ENCODE measurements around the gene MMP2. TPM values are rescaled to one million over a fixed set of nuclear protein-coding genes. Genes with fewer than 3 reads are reported as not detected.

MMP2 gene
- total RNA-seq, 1 donor from 2014 or later: 1,246 TPM

- Mint-ChIP-seq H3K27me3 (ENCODE audit: low read depth, unreplicated experiment) (peaks cover 22% of the 10 kb centered on the region), H3K27ac (ENCODE audit: unreplicated experiment) (no peak overlapping the region), H3K4me1 (ENCODE audit: low read depth, unreplicated experiment) (peaks cover 3% of the 10 kb centered on the region), H3K9me3 (ENCODE audit: unreplicated experiment) (no peaks in the 10 kb centered on the region), H3K4me3 (ENCODE audit: unreplicated experiment) (no peak overlapping the region), H3K36me3 (ENCODE audit: low read depth, unreplicated experiment) (no peaks in the 10 kb centered on the region)
- no peaks in the 10 kb centered on the region for H4K20me1 ChIP-seq (ENCODE audit: insufficient read depth, low read length)
- H3K79me2 ChIP-seq (ENCODE audit: insufficient read depth, low read length): no peaks in the 10 kb centered on the region
- FAIRE-seq: no peak
- no peaks in the 10 kb centered on the region for H3K36me3 ChIP-seq (ENCODE audit: insufficient read depth, low read length)
- H3K4me2 ChIP-seq (ENCODE audit: low read length): no peak overlapping the region
- no peak for DNase-seq (ENCODE audit: low read depth)
- no peaks in the 10 kb centered on the region for H3K27me3 ChIP-seq (ENCODE audit: insufficient read depth, low read length)
- H2AFZ ChIP-seq (ENCODE audit: low read depth, low read length): no peak overlapping the region
- no peak overlapping the region for H3K27ac ChIP-seq (ENCODE audit: low read depth, low read length)
- H3K4me3 ChIP-seq (ENCODE audit: insufficient read depth, low read depth, low read length): no peak overlapping the region
- no peak overlapping the region for H3K9ac ChIP-seq (ENCODE audit: low read length)
- TF ChIP-seq CTCF (IDR thresholded peaks at IDR 0.05; ENCODE audit: insufficient read depth, low read depth, low read length) (no peak), EZH2 (IDR thresholded peaks at IDR 0.05; ENCODE audit: insufficient read depth, low read length) (no peak)
- H3K9me3 ChIP-seq (ENCODE audit: insufficient read depth, low read depth, low read length): no peaks in the 10 kb centered on the region
- no peaks in the 10 kb centered on the region for H3K4me1 ChIP-seq (ENCODE audit: insufficient read depth, low read length)
Measured at GRCh38 chr16:55439101-55439690, 39.8 kb upstream of the MMP2 start.

- Histone ChIP-seq H4K20me1 (ENCODE audit: insufficient read depth, low read length) (no peaks in the 10 kb centered on the region), H3K79me2 (ENCODE audit: insufficient read depth, low read length) (no peaks in the 10 kb centered on the region), H2AFZ (ENCODE audit: low read depth, low read length) (no peak overlapping the region), H3K9me3 (ENCODE audit: insufficient read depth, low read depth, low read length) (no peaks in the 10 kb centered on the region), H3K4me1 (ENCODE audit: insufficient read depth, low read length) (no peaks in the 10 kb centered on the region), H3K36me3 (ENCODE audit: insufficient read depth, low read length) (no peaks in the 10 kb centered on the region), H3K27ac (ENCODE audit: low read depth, low read length) (no peak overlapping the region), H3K9ac (ENCODE audit: low read length) (no peak overlapping the region), H3K4me3 (ENCODE audit: insufficient read depth, low read depth, low read length) (no peak overlapping the region), H3K4me2 (ENCODE audit: low read length) (no peak overlapping the region), H3K27me3 (ENCODE audit: insufficient read depth, low read length) (no peaks in the 10 kb centered on the region)
- TF ChIP-seq EZH2 (IDR thresholded peaks at IDR 0.05; ENCODE audit: insufficient read depth, low read length) (no peak), CTCF (IDR thresholded peaks at IDR 0.05; ENCODE audit: insufficient read depth, low read depth, low read length) (no peak)
- Mint-ChIP-seq H3K4me1 (ENCODE audit: low read depth, unreplicated experiment) (no peaks in the 10 kb centered on the region), H3K4me3 (ENCODE audit: unreplicated experiment) (no peak overlapping the region), H3K9me3 (ENCODE audit: unreplicated experiment) (peaks cover 2% of the 10 kb centered on the region), H3K27me3 (ENCODE audit: low read depth, unreplicated experiment) (peaks cover 14% of the 10 kb centered on the region), H3K36me3 (ENCODE audit: low read depth, unreplicated experiment) (no peaks in the 10 kb centered on the region), H3K27ac (ENCODE audit: unreplicated experiment) (no peak overlapping the region)
- DNase-seq (ENCODE audit: low read depth) (no peak), FAIRE-seq (no peak)
Measured at GRCh38 chr16:55443434-55444346, 35.3 kb upstream of the MMP2 start.
